Kidney glomerular epithelial cell (primary cell): ENCODE measurements around the gene MATN4.
A peak's percentile ranks its signal among the peaks of the same experiment; 100 is the strongest.

Source experiments
- DNase-seq: peaks from one replicate; lab custom pipeline; 2025; lab: John Stamatoyannopoulos, UW

Gene MATN4

DNA sequence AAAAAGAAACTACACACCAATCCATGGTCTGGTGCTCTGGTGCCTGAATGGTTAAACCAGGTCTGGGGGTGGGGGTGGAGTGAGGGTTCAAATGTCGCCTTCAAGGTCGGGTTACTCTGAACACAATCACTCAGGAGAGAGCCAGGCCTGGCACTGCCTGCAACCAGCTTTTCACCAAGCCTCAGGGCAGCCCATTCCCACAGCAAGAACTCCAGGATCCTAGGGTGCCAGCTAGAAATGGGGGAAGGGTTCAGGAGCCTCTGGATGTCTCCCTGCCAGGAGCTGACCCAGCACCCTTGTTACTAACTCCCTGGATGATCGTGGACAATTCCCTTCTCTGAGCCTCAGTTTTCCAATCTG, 33.5 kb upstream of the MATN4 start:
- no peak for DNase-seq

GRCh38 chr20:45340951-45341350, 32.9 kb upstream of the MATN4 start:
- DNase-seq: no peak

GRCh38 chr20:45340236-45340847, 32.2 kb upstream of the MATN4 start:
- DNase-seq: no peak

DNA sequence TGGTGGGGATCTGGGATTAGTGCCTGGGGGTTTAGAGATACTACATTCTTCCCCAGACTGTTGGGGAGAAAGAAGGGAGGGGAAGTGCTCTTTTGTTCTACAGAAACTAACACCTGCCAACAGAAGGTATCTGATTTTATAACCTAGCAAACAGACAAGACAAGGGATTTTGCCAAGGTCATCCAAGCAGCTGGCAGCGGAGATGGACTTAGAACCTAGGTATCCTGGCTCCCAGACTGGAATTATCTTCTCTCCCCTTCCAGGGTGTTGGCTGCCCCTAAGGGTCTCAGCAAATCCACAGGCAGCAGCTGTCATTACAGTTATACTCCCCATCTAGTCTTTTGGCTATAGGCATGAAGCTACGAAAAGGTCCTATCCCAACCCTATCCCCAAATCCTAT, 31.7 kb upstream of the MATN4 start:
- no peak for DNase-seq

DNA sequence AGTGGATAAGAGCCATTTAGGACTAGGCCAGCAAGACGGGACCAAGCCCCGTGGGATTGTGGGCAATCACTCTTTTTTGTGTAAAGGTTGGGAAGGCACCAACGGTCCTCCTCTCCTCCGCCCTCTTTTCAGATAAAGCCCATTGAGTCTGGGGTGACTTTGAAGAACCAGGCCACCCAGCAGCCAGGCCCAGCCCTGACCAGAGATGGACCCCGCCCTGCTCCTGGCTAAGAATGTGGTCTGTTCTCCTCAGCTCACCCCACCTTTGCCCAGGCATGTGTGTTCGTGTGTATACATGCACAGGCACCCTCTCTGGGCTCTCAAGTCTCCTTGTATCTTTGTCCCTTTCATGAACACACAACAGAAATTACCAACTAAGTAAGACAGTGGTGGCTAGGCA, 31.0 kb upstream of the MATN4 start:
- no peak for DNase-seq

DNA sequence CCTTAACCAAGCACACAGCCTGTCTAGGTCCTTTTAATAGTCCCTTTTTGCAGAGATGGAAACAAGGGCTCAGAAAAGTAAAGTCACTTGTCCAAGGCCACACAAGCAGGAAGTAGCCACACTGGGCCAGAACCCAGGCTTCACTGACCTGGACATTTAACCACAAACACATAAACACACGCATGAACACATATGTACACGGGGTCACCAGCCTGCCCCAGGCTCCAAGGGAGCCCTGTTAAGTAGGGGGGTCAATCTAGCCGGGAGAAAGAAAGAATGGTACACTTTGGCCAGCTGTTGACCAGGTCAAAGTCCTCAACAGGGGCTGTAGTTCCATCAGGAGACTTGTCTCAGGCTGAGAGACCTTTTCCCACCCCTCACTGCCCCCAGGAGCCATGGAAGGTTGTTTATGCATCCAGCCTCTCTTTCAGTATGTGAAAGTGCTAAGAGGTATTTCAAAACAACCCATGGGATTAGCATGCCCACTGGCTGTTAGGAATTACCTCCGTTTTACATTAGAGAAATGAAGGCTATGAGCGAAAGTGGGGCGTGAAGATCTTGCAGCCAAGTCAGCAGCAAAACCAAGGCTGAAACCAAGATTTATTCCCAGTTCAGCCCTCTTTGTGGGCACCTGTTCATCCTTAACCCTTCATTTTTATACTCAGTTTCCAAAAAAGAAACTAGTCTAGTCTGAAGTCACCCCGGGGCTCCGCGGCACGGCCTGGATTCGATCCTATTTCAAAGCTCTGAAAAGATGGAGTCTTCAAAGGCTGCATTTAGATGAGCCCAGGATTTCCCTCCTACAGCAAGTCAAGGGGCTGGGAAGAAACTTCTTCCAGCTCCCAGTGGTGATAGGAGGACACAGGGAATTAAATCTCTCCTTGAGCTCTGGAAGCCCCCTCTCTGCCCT, 30.3 kb upstream of the MATN4 start:
- no peak for DNase-seq

DNA sequence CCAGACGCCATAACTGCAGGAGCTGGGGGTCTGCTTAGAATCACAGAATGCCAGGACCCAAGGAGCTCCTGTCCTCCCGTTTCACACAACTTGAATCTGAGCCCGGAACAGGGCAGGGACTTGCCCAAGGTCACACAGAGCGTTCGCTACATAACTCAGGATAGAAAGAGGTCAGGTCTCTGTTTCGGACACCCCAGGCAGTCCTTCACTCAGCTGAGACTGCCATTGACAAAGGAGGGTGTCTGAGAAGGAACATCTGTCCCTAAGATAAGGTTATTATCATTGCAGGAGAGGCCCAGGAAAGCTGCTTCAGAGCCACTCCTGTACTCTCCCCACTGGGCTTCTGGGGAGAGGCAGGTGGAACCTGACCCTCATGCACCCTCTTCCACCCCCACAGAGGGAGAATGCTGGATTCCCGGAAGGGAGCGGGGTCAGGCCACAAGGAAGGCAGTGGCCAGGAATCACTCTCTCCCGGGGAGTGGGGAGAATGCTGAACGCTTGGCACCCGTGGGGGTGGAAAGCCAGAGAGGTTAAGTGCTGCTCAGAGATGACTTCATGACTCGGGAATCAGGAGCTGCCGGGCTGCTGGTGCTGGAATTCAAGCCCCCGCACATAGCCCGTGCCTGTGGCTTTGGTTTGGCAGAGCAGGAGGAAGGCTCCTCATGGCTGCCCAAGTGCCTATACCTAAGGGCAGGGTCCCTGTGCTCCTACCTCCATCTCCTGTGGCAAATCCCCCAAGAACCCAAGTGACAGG, 29.4 kb upstream of the MATN4 start:
- DNase-seq: peak; percentile 94

- DNase-seq: peak; percentile 89
Observed at GRCh38 chr20:45336530-45337366, 28.6 kb upstream of the MATN4 start.

- DNase-seq: no peak
Observed at GRCh38 chr20:45330476-45330875, 22.4 kb upstream of the MATN4 start.

DNA sequence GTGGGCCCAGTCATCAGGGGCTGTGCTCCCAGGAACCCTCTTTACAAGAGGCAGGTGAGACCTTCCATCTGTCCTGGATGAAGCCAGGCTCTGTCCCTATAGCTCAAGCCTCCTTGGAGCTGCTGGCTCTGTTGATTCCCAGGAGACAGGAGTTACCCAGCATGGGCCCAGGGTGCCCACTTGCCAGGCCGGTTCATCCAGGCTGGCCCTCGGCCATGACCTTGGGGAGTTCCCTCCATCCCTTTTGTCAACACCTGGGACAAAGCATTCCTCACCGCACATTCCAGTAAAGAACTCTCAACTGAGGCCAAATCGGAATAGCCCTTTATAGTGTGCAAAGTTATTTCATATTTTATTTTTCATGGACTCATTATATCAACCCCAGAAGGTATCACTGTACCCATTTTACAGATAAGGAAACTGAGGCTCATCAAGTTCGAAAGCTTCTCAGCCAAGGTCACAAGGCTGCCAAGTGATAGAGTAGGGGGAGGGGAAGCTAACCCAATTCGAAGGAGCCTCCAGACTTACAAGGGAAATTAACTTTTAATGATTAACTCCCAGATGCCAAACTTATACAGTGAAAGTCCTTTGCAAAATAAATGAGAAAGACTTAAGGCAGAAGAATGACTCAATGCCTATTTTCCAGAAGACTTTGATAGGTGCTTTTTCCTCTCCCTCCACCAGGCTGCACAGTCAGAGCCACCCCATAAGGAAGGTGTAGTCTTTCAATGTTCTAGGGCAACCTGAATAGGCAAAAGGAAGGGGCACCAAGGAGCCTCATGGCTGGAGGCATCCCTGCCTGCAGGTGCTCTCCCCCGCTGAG, 21.6 kb upstream of the MATN4 start:
- DNase-seq: no peak

GRCh38 chr20:45328451-45328850, 20.4 kb upstream of the MATN4 start:
- DNase-seq: no peak

- no peak for DNase-seq
Observed at GRCh38 chr20:45325371-45325770, 17.3 kb upstream of the MATN4 start.

DNA sequence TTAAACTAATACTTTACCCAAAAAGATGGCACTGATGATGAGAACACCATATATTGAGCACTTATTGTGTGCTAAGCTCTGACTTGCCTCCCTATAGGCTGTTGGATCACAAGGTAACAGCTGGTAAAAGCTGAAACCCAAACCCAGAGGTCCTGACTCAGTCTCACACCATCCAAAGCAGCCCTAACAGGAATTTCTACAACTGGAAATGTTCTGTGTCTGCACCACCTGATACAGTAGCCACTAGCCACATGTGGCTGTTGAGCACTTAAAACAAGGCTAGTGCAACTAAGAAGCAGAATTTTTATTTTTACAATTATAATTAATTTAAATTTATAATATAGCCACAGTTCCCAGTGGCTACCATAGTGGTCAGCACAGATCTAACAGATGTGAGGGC, 15.6 kb upstream of the MATN4 start:
- DNase-seq: peak; percentile 32

DNA sequence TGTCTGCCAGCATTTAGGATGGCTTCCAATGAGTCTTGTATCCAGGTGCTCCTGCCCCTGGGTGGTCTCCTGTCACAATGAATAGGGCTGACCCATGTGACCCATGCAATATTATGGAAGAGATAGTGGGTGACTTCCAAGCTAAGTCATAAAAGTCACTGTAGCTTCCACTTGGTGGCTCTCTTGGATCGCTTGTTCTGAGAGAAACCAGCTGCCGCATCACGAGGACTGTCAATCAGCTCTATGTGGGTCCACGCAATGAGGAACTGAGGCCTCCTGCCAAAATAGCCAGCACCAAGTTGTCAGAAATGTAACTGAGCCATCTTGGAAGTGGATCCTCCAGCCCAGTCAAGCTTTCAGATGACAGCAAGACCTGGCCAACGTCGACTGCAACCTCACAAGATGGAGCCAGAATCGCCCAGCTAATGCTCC, 14.9 kb upstream of the MATN4 start:
- no peak for DNase-seq

DNA sequence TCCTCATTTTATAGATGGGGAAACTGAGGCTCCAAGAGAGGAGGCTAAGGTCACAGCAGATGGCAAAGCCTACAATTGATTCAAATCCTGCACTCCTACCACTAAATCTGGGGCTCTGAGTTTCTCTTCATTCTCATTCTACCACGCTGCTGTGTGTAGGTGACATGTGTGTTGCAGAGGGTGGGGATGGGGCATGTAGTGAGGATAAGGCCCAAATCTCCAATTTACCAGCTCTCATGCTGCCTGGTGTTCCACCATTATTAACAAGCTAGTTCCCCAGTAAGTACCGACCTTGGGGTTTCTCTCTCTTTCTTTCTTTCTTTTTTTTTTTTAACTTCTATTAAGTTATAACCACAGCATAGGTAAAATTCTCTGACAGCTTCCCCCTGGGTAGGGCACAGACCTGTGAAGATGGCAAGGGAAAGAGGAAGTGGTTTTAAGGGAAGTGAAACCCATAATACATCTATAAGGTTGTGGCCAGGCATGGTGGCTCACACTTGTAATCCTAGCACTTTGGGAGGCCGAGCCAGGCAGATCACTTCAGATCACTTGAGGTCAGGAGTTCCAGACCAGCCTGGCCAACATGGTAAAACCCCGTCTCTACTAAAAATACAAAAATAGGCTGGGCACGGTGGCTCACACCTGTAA, 13.0 kb upstream of the MATN4 start:
- DNase-seq: no peak

- DNase-seq: no peak
Observed at GRCh38 chr20:45318948-45319347, 10.8 kb upstream of the MATN4 start.

DNA sequence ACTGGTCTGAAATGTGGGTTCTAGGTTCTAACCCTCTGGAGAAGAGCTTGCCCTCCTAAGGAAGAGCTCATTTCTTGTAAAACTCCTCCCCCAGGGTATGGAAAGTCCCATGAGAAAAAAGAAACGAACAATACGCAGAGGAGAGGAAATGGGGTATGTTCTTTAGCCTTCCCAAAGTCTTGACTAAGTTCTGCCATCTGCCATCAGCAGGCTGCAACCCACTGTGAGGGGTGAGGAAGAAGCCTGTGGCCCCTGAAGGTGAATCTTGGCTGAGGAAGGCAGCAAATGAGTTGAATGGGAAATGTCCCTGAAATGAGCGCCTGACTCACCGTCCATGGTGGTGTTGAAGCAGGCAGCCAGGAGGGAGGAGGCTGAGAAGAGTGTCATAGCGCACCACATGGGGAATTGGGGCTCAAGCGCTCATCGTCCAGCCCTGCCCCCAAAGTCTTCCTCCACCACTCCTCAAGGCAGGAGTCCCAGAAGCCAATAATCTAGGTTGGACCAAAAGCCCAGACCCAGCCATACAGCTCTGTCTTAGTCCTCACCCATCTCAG, 10.4 kb upstream of the MATN4 start:
- DNase-seq: no peak

DNA sequence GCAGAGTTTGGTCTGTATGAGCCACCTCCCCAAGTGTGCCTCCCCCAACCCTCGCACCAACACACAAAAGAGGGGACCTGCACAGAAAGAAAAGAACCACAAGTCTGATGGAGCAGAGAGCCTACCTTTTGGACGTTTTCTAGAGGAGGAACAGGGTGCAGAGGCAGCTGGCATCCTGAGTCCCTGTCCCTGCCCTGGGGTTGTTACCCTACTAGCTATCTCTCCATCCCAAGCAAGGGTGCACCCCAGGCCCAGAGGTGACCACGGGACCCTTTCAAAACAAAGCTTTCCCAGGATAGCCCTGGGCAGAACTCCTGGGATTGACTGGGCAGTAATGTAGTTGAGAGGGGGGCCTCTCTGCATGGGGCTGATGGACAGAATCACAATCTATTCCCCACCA, 9.7 kb upstream of the MATN4 start:
- no peak for DNase-seq

GRCh38 chr20:45316150-45317080, 8.3 kb upstream of the MATN4 start:
- DNase-seq: no peak
